ENCODE data around the gene PTPRT.

The PTPRT gene

DNA sequence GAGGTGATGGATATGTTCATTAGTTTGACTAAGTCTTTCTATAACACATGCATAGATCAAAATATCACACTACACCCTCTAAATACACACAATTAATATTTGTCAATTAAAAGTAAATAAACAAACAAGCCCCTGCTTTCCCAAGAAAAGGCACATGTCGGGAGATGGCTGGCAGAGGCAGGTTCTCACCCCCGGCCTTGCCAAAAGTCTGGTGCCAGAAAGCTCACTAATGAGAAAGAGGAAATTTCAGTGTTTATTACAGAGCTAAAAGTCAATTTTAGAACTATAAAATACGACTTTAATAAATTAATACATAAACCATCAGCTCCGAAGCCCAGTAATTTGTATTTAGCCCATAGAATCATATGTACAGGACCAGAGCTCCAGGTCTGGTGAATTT, 404.7 kb downstream of the PTPRT start:
- Histone ChIP-seq H3K27ac (no peak overlapping the region), H3K4me3 (no peak overlapping the region)
- TF ChIP-seq, protein P1, sequence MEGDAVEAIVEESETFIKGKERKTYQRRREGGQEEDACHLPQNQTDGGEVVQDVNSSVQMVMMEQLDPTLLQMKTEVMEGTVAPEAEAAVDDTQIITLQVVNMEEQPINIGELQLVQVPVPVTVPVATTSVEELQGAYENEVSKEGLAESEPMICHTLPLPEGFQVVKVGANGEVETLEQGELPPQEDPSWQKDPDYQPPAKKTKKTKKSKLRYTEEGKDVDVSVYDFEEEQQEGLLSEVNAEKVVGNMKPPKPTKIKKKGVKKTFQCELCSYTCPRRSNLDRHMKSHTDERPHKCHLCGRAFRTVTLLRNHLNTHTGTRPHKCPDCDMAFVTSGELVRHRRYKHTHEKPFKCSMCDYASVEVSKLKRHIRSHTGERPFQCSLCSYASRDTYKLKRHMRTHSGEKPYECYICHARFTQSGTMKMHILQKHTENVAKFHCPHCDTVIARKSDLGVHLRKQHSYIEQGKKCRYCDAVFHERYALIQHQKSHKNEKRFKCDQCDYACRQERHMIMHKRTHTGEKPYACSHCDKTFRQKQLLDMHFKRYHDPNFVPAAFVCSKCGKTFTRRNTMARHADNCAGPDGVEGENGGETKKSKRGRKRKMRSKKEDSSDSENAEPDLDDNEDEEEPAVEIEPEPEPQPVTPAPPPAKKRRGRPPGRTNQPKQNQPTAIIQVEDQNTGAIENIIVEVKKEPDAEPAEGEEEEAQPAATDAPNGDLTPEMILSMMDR (IDR thresholded peaks at IDR 0.05), result no peak
- no peak for DNase-seq (ENCODE audit: low spot score)

DNA sequence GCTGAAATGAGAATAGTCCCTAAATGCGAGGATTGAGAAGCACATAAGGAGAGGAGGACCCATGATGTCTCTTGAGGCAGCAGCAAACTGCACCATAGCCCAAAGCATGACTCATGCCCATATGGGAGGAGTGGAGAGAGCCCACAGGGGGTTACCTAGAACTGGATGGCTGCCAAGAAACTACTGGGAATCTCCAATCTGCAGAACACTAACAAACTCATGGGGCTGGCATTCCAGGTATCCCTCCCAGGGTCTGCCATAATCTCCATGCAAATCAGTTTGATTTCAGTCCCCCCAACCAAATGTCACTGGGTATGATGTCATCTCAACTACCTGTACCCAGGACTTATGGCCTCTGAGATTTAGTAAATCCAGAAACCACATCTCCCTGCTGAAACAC, 410.5 kb downstream of the PTPRT start:
- TF ChIP-seq, protein P1 (IDR thresholded peaks at IDR 0.05), result no peak

DNA sequence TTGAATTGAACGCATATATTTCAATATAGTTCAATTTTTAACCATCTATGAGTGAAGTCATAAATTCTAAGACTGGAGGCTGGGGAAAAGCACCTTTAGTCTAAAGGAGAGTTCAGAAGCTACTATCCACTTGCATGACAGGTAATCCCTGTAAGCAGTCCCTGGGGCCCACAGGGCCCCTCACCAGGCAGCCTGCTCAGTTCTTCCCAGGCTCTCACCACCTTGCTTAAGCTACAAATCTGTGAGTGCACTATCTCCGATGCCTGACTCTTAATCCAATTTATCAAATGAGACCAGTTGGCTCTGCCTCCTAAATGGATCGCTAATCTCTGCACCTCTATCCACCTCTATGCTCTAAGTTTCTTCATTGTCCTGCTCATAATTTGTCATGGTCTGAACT, 413.8 kb downstream of the PTPRT start:
- TF ChIP-seq, protein P1 (IDR thresholded peaks at IDR 0.05), result no peak
- no peak overlapping the region for H3K4me3 ChIP-seq
- DNase-seq (ENCODE audit: low spot score), result no peak
- H3K27ac ChIP-seq, result no peak overlapping the region

More for the DNA sequence above, 410.5 kb downstream of the PTPRT start:
- Histone ChIP-seq H3K27ac (no peak overlapping the region), H3K4me3 (no peak overlapping the region)
- DNase-seq (ENCODE audit: low spot score), result no peak

DNA sequence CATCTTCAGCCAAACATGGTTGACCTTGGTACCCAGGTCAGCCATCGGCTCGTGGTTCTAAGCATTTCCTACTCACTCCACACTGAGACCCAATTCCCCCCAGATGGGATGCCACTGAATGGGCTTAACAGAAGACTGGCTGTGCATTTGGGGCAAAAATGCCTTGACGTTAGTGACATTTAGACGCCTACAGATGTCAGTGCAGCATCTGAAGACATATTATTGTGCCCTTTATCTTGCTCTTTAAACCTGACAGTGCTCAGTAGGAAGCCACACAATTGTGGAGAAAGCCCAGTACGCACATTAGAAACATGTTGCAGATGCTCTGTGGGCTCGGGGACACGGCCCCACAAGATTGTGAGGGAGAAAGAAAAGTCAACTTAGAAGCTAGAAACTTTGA, 414.7 kb downstream of the PTPRT start:
- no peak overlapping the region for H3K27ac ChIP-seq
- no peak overlapping the region for H3K4me3 ChIP-seq
- TF ChIP-seq, protein P1 (IDR thresholded peaks at IDR 0.05), result no peak
- DNase-seq (ENCODE audit: low spot score), result no peak

DNA sequence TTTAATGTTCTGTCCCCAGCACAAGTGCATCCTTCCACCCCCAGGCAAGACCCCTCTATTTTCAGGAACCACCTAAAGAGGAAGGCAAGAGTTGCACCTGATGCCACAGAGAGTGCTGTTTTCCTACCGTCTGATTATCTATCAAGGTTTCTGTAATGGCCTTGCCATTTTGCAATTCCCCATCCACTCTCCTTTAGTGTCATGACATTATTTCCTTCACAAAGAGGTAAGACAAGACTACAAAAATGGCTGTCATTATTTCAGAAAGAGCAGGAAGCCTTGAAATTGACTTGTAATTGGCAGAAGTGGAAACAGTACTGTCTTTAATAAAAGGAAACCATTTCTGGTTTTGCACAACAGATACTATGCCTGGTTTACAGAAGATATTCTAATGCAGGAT, 426.7 kb downstream of the PTPRT start:
- Histone ChIP-seq H3K4me3 (no peak overlapping the region), H3K27ac (no peak overlapping the region)
- DNase-seq (ENCODE audit: low spot score), result no peak
- TF ChIP-seq, protein P1 (IDR thresholded peaks at IDR 0.05), result no peak

DNA sequence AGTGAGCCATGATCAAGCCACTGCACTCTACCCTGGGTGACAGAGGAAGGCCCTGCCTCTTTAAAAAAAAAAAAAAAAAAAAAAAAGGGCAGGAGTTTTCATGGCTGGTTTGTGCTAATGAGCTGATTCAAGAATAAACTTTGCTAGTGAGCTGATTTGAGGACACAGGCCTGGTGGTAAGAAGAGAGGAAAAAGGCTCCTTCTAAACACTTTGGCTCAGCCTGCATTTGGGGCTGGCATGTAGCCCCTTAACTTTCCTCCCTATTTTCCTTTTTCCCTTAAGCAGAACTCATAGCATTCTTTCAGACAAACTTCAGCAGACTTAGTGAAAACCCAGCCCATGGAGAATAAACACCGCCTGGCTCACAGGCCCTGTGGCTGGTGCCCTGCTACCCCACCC, 432.7 kb downstream of the PTPRT start:
- Histone ChIP-seq H3K27ac (no peak overlapping the region), H3K4me3 (no peak overlapping the region)
- TF ChIP-seq, protein P1 (IDR thresholded peaks at IDR 0.05), result no peak
- no peak for DNase-seq (ENCODE audit: low spot score)

DNA sequence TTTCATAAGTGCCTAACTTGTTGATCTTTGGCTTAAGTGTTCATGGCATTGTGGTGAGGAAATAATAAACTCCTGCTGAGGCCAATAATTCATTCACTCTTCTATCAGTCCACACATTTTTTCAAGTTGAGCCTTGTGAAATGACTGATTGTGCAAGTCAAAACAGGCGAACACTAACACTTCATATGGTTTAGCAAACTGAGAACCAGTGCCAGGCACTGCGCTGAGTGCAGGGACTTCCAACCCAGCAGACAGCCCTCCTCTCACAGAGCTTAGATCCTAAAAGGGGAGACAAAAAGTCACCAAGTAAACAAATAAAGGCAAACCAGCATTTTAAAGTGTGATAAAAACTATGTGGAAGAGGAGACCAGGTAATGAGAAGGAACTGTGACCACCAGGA, 435.0 kb downstream of the PTPRT start:
- no peak for DNase-seq (ENCODE audit: low spot score)
- Histone ChIP-seq H3K27ac (no peak overlapping the region), H3K4me3 (no peak overlapping the region)
- TF ChIP-seq, protein P1 (IDR thresholded peaks at IDR 0.05), result no peak
